Stimulated activated CD8-positive, alpha-beta memory T cell treated with anti-CD3 and anti-CD28 coated beads, Interleukin-15, amount 100 ng/mL, for 1 hour (primary cell): ENCODE measurements around the gene TXNDC15.
"Not testable (repeated sequence)": the region's sequence is repeated elsewhere in the genome, so short reads cannot be mapped to it uniquely, and the experiment has no call there.

Experiments
- DNase-seq: peaks from one replicate; pipeline ENCODE4 v3.0.0-alpha.2; 2020; ENCODE audit warnings: low read depth

The TXNDC15 gene

DNA sequence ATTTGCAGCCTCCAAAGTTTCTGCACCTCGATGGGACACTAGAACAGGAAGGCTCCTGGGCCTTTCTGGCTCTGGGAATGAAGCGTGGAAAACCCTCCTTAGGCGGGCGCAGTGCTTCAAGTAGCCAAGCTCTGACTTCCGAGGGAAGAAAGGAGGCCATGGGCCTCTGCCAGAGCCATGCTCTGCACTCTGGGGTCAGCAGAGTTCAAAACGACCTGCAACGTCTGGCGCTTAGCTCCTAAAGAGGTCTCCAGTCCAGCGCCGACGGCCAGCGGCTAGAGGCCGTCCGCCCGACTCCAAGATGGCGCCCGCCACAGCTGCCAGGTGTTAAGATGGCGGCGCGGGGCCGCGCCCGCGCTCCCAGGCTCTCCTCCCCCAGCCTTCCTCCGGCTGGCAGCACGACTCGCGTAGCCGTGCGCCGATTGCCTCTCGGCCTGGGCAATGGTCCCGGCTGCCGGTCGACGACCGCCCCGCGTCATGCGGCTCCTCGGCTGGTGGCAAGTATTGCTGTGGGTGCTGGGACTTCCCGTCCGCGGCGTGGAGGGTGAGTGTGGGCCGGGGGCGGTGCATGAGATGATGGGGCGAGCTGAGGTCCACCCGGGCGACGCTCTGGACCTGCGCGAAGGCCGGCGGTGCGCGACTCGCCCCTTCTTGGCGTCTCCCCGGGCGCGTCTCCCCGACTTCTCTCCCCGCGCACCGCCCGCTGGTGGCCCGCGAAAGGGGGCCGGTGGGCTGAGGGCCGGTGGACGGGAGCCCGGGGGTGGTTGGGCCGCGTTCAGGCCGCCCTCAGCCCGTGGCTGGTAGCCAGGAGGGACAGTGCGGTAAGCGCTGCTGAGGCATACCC, at the start of gene TXNDC15:
Gene TXNDC15 (plus strand): TSS at position 385 of the 844 bp plus-strand sequence. CDS start 57 bp downstream, at position 442.
- DNase-seq, result peak; percentile 55

- DNase-seq, result no peak
These were observed 49.5 kb upstream of the TXNDC15 start for GRCh38 chr5:134824681-134825080.

DNA sequence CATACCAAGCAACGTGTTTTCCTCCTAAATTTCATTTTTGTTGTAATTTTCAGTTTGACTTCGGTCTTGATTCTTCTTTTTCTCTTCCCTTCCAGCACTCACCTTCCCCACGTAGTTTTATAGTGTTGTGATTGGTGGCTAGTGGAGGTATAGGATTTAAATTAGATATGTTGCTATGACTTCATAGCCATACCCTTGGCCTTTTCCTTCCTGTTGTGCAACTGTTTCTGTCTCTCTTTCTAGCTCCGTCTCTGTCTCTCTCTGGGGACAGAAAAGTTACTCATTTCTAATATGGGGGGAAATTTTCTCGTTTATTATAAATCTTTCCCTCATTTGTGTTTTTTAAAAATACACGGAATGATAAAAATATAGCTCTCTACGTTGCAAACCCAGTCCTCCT, 49.0 kb upstream of the TXNDC15 start:
- DNase-seq, result no peak

DNA sequence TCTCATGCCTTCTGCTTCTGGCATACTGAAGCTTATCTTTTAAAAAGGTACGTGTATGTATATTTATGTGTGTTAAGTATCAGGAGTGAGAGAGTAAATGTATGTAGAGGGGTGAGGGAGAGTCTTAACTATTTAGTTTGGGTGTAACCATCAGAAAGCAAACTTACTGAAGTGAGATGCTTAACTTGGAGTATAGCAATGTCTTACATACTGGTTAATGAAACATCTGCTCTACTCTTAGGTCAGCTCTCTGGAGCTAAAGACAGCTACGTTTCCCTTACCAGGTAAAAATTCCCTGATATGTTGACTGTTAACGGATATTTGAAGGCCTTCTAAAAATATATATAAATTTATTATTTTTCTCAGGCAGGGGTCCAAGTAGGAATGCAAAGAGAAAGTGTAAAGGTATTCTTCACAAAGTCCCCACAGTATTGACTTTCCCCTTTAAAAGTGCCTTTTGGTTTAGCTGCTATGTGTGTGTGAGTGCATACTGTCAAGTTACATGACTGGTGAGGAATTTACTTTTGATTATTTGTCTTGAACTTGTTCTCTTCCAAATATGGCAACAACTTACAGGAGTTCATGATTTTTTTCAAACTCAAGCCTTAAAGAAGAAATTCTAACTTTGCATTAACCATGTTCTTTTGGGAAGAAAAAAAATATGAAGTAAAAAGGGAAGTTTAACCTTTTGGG, 40.7 kb upstream of the TXNDC15 start:
- DNase-seq, result no peak

DNA sequence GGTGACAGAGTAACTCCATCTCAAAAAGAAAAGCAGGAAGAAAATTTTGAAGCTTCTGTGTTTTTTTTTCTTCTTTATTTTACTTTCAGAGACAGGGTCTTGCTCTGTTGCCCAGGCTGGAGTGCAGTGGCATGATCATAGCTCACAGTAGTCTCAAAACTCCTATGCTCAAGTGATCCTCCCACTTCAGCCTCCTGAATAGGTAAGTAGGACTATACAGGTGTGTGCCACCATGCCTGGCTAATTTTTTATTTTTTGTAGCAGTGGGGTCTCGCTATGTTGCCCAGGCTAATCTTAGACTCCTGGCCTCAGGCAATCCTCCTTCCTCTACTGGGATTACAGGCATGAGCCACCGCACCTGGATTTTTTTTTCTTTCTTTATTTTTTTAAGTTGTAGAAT, 38.5 kb upstream of the TXNDC15 start:
- no peak for DNase-seq

- no peak for DNase-seq
These were observed 36.5 kb upstream of the TXNDC15 start for GRCh38 chr5:134837530-134838181.

- DNase-seq, result not testable (repeated sequence)
These were observed 35.8 kb upstream of the TXNDC15 start for GRCh38 chr5:134838361-134838760.

DNA sequence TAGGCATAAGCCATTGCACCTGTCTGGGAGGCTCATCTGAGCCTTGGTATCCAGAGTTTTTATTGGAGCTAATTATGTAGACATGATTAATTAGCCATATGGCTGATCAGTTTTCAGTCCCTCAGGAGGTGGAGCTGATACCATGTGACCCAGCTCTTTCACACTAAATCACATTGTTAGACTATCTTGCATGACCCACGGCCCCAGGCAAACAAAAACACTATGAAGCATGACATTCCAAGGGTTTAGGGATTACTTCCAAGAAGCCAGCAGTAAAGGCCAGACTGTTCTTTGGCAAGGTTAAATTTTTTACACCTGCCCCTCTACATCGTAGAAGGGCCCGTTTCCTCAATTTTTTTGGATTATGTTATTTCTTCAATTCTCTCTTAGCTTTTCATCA, 33.4 kb upstream of the TXNDC15 start:
- no peak for DNase-seq

- DNase-seq, result no peak
These were observed 29.9 kb upstream of the TXNDC15 start for GRCh38 chr5:134844252-134844651.

GRCh38 chr5:134845335-134845851, 28.8 kb upstream of the TXNDC15 start:
- DNase-seq, result no peak

DNA sequence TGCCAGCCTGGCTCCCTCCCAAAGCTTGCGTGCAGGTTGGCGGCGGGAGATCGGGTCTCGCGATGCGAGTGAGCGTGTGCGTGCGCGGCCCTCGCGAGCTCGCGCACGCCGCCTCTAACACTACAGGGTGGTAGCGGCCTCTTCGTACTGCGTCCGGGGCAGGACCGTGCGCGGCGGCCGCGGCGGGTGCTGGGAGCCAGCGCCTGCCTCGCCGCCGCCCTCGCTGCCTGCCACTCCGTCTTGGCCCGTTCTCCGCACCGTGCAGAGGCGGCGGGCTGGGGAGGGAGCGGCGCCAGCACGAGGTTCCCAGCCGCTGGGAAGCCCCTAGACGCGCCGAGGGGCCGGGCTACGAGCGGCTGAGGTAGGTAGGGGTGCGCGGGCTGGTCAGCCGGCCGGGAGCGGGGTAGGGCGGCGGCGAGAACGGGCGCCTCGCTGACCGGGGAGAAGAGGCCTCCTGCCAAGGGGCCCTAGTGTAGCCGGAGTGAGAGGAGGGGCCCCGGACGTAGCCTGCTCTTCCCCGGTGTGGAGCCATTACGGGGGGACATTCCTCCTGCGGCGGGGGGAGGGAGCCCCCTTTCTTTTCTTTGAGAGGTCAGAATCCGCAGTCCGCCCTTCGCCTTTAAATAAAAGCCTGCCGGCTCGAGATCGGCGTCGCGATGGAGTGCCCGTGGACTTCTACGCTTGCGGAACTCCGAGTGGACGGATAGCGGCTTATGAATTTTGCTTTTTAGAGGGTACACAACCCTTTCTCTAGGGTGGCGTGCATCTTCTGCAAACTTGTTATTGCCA, 28.1 kb upstream of the TXNDC15 start, which contains the start of gene C5orf24:
Gene C5orf24 (plus strand): TSS at position 117 of the 789 bp plus-strand sequence. CDS start 8,933 bp downstream, outside the sequence.
- peak; percentile 83 for DNase-seq

DNA sequence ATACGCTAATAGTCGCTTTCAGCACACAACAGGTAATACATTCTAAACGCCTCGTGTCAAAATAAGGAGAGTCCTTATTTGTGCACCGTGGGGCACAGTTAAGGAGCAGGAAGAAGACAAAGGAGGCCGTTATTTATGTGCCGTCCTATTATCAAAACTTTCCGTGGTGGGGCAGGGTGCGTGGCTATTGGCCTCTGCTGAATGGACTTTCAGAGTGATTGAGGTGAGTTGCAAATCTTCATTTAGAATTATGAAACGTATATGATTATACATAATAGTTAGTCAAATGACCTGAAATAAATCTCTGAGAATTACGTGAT, 27.6 kb upstream of the TXNDC15 start:
- DNase-seq, result no peak

DNA sequence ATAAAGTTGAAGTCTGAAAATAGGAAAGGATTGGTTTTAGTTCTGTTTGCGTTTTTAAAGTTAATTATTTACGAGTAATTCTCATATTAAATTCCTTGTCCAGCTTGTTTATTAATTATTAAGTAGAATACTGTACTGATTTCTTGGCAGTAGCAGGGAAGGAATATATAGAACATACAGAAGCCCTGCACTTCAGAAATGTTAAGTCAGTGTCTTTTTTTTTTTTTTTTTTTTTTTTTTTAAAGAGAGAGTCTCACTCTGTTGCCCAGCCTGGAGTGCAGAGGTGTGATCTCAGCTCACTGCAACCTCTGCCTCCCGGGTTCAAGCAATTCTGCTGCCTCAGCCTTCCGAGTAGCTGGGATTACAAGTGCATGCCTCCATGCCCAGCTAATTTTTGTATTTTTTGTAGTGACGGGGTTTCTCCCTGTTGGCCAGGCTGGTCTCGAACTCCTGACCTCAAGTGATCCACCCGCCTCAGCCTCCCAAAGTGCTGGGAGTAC, 24.7 kb upstream of the TXNDC15 start:
- DNase-seq, result not testable (repeated sequence)

DNA sequence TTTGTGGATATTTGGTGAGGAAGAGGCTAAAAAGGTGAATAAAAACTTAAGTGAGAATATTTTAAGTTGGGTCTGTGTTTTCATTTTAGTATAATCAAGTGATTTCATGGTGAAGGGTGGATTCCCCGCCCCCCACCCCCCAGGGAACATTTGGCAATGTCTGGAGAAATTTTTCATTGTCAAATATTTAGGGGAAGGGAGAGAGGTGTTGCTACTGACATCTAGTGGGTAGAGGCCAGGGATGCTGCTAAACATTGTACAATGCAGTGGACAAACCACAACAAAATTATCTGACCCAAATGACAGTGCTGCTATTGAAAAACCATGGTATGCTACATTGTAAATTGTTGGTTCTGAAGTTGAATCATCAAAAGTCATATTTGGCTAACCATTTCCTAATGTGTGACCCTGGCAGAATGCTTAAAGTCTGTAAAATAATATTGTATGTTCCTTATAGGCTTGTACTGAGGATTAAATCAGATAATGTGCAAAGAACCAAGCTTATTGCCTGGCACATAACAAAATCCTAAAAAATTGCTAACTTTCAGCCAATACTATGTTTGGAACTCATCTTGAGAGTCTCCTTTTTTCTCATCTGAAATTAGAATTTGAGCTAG, 22.8 kb upstream of the TXNDC15 start:
- DNase-seq, result no peak

DNA sequence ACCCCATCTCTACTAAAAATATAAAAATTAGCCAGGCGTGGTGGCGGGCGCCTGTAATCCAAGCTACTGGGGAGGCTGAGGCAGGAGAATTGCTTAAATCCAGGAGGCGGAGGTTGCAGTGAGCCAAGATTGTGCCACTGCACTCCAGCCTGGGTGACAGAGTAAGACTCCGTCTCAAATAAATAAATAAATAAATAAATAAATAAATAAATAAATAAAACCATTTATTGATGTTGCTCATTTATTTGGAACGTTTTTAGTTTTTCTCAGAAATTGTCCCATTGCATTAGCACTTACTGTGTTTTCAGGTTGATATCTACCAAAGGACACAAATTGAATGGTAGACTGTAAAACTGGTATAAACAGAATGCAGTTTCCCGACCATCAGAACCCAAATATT, 17.7 kb upstream of the TXNDC15 start:
- DNase-seq, result not testable (repeated sequence)

- DNase-seq, result no peak
These were observed 16.8 kb upstream of the TXNDC15 start for GRCh38 chr5:134857401-134857800.

GRCh38 chr5:134864707-134865106, 9.5 kb upstream of the TXNDC15 start:
- no peak for DNase-seq

DNA sequence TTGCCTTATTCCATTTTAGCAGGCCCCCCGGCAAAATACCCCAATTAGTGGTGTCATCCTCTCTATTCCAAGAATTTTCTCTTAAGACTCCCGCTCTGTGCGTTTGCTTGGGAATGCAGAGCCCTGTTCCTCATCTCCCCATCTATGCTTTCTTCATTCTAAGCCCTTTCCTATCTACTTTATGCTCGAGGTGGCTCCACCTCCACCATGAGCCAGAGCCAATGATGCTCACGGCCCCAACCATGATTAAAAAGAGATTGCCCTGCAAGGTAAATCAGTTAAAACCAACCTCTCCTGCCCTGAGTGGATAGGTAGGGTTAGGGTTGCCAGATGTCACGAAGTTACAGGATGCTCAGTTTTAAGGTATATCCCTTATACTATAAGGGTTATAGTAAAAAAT, 677 bp upstream of the TXNDC15 start:
- no peak for DNase-seq

DNA sequence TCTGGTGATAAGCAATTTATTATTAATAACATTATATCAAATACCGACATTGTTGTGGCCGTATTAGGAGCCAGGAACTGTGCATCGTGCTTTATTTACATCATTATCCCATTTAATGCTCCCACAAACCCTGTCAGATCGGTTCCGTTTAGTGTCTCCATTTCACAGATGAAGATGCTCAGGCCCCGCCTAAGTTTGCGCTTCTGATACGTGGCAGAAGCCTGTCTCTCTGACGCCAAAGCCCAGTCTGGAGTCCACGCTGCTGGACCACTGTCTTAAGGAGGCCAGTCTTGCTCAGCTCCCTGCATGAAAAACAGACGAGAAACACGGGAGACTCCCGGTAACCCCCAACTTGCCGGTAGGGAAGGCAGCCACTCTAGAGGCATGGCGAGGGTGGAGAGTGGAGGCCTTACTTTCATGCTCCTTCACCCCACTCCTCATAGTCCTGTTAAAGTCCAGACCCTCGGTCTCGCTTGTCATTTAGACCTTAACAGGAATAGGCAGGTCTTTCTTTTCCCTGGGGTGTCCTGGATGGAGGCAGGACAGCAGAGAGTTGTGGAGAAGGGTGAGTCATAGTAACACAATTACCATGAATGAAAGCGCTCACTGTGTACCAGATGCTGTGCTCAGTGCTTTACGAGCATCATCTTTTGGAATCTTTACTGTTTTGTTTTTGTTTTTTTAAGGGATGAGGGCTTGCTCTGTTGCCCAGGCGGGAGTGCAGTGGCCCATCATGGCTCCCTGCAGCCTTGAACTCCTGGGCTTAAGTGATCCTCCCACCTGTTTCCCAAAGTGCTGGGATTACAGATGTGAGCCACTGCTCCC, 872 bp downstream of the TXNDC15 start:
- DNase-seq, result no peak

- DNase-seq, result no peak
These were observed 3.0 kb downstream of the TXNDC15 start for GRCh38 chr5:134877159-134877558.
